Dedifferentiated amniotic fluid mesenchymal stem cell (primary cell): ENCODE results near the gene SFMBT1.

ENCODE experiments used
- DNase-seq: peaks from one replicate; pipeline ENCODE4 v3.0.0-alpha.2; 2016; ENCODE audit errors: extremely low spot score

The SFMBT1 gene

DNA sequence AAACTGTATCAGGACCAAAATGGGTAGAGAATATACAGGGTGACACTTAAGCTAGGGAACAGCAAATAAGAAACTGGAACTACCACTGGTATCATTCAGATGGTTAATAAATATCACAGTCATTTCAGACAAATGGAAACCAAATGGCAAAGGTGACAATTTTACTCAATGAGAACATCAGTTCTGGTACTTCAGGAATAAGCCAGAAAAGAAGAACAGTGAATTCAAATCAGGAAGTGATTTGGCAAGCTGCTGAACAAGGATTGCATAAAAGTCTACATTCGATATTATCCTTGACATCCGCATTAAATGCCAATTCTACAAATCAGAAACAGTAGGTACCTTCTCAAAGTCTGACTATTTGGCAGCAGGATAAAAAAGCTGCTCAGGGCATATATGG is 125.0 kb downstream of the SFMBT1 start:
- DNase-seq: no peak

- DNase-seq: no peak
Observed at GRCh38 chr3:52917044-52917443, 128.8 kb downstream of the SFMBT1 start.

GRCh38 chr3:52915294-52915693 is 130.6 kb downstream of the SFMBT1 start:
- DNase-seq: no peak

DNA sequence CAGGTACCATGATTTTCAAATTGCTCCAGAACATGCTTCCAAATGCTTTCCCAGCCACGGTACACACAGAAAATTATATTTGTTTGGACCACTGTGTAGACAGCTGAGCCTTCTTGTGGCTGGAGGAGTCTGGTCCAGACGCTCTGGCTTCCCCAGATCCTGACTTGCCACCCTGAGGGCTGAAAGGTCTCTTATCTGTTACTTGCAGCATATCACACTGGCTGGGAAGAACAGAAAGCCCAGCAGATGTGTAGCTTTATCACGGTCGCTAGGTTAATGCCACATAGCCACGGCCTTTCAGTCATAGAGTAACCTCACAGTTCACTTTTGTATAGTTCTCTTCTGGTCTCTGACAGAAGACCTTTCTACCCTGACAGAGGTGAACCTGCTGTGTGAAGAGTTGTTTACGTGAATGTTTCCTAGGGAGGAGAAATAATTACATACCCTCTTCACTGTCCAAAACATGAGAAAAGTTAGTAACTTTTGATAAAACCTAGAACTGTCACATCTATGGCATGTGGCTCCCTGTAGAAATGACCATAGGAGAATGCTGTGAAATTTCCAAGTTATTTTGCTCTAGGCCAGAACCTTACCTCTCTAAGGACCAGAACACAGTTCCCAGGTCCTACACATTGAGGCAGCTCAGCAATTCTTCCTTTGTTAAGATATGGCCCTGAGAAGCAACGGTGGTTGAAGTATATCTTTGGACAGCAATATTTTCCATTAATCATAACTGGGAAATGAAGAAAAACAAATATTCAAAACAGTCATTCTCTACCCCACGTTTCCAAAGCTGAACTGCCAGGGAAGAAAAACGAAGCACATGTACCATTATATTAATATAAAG is 132.8 kb downstream of the SFMBT1 start:
- DNase-seq: no peak

GRCh38 chr3:52910823-52911222 is 135.1 kb downstream of the SFMBT1 start:
- DNase-seq: no peak

DNA sequence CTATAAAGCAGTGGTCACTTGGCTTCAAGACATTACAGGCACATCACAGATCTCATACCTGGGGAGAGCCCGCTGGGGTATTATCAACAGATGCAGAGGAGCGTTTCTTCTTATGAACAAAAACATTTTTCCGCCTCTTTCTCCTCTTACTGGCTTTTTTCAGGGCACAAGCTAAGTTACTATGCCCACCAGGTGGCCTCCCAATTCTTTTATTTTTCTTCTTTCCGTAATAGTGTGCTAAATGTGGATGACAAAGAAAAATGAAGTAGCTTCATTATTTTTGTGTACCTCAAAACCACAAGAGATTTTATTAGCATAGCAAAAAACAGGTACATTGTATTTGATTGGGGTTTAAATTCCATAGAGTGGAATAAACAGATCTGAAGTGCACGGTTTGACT is 138.4 kb downstream of the SFMBT1 start:
- DNase-seq: no peak

GRCh38 chr3:52904552-52904951 is 141.3 kb downstream of the SFMBT1 start:
- DNase-seq: no peak

GRCh38 chr3:52904000-52904399 is 141.9 kb downstream of the SFMBT1 start:
- DNase-seq: no peak

- DNase-seq: peak; percentile 58
Observed at GRCh38 chr3:52897130-52898122, 148.4 kb downstream of the SFMBT1 start, which contains the start of gene STIMATE. Gene STIMATE, minus strand, starts transcription at chr3:52897548. Its CDS starts 98 bp downstream, at chr3:52897450.

DNA sequence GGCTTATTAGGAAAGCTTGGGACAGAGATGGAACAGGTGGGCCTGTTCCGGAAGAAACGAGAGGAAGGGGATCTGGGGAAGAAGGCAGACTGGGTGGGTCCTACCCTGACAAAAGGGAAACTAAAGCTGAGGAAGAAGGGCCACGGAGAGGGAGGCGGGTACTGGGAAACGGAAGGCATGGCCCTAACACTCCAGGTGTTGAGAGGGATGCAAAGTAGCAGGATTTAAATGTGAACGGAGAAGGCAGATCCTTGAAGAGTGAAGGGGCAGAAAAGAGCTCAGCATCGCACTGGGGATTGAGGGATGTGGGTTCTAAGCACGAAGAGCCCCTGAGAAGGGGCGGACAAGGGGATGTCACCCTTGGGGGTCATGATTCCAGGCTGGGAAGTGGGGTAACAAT is 149.3 kb downstream of the SFMBT1 start:
- DNase-seq: no peak

DNA sequence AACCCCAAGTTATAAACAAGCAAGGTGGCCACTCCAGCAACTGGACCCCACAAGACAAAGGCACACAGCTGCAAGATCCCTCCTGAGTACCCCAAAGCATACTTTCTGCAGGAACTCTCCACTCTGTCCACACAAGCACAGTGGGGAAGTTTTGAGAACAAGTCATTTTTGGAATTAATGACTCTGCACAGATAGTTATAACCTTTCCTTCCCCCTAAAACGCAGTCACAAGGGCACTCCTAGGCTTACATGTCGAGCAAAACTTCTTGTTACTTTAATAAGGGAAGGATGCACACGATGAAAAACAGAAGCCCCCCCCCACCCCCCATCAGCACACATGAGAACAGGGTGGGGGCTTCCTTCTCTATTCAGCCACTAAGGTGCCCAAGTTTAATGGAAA is 149.7 kb downstream of the SFMBT1 start:
- no peak for DNase-seq

DNA sequence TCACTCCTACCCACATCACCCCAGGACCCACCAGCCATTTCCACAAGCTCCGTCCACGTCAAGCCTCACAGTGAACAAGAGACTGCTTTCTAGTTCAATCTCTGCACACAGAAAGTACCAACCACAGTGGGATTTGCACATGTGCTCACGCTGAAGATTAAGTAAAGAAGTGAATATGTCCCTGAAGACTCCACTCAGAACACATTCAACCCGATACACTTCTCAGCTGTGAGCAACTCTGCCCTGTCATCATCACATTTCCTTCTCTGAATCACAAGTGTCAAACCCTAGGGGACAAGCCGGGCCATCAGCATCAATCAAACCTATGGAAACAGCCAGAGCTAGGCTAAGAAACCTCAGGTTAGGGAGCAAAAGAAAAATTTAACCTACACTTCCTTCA is 150.5 kb downstream of the SFMBT1 start:
- no peak for DNase-seq

GRCh38 chr3:52894756-52895155 is 151.1 kb downstream of the SFMBT1 start:
- no peak for DNase-seq

GRCh38 chr3:52893723-52894122 is 152.2 kb downstream of the SFMBT1 start:
- DNase-seq: no peak

DNA sequence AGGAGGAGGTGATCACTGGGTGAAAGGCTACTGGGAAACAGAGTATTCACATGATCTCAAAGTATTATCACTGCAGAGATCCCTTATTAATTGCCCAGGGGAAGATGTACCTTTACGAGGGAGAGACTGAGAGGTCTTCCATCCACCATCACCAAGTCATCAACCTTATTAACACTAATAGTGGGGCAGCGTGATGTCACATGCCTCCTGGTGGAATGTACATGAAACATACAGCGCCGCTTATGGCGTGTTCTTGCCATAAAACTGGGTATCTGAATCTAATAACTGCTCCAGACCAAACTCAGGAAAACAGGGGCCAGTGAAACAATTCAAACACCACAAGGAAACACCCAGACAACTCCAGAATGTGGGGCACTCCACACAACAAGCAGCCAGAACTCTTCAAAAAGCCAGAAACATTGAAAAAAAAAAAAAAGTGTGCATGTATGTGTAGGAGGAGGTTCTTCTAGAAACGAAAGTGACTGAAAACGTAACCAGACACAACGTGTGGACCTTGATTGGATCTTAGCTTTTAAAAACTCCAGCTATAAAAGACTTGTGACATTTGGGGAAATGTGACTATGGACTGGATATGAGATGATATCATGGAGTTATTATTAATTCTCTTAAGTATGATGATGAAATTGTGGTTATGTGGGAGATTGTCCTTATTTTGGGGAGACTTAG is 153.1 kb downstream of the SFMBT1 start:
- no peak for DNase-seq

GRCh38 chr3:52892290-52892624 is 153.6 kb downstream of the SFMBT1 start:
- no peak for DNase-seq

DNA sequence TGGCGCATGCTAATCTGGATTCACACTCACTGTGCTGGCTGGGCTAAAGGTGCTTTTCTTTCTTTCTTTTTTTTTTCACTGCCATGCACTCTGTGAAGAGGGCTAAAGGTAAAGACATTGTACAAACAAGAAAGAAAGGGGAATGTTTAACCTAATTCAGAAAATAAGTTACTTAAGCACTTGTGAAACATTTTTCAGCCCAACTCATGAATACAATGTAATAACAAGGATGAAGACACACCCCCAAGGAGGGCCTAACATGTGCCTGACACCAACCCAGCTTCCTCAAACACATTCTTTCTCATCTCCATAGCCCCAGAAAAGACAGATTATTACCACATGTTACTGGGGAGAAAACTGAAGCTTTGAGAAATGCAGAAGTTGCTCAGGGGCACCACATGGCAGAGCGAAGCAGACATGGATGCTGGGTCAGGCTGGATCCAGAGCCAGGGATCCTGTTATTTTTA is 154.2 kb downstream of the SFMBT1 start:
- peak; percentile 51 for DNase-seq

DNA sequence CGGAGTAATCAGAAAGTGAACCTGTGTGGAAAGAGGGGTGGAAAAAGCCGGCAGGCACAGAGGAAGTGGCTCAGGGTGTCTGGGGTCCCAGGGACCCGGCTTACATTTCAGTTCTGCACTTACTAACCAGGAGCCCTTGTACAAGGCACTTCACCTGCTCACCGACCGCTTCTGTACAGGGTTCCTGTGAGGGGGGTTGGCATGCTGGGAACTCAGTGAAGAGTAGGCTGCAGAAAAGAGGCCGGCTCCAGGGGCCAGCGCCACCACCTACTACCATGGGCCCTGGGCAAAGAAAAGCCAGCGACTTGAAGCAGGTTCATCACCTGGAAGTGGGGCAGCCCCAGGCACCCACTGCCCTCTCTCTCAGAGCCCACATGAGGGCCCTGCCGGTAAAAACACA is 154.7 kb downstream of the SFMBT1 start:
- DNase-seq: no peak

DNA sequence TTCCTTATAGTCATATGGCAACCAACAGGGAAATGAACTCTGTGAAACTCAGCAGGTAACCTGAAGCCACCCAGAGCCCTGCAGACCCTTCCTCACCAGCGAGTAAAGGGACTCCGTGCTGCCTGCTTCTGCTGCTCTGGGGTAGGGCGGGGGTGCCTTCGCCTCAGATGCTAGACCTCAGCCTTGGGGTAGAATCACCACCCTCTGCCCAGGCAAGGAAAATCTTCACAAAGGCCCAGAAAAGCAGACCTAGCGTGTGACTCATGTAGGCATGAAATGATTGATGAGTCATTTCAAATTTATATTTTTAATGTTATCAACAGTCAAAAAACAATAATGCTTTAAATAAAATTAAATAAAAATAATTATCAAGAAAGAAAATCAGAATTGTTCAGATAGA is 155.1 kb downstream of the SFMBT1 start:
- no peak for DNase-seq

DNA sequence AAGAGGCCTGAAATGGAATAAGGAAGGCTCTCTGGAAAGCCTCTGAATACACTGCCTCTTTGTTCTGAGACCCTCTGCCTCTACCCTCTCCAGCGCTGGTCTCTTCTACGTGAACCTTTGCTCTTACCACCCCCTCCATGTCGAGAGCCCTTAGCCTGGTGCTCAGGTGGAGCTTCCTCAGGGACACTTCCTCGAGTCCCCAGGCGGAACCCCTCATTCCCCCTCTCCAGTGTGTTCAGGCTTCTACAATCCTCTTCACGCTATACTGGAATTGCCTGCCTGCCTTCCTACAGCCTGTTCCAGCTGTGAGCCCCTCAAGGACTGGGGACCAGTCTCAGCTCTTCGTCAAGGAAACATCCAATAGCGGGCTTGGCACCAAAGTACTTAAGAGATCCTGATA is 156.0 kb downstream of the SFMBT1 start:
- DNase-seq: no peak

GRCh38 chr3:52887166-52887565 is 158.7 kb downstream of the SFMBT1 start:
- DNase-seq: no peak
